Stimulated activated CD4-positive, alpha-beta T cell treated with anti-CD3 and anti-CD28 coated beads, Interleukin-4, amount 100 ng/mL, for 4 hours (primary cell): ENCODE results near the gene ERICH4.
"Not testable (repeated sequence)": the region's sequence is repeated elsewhere in the genome, so short reads cannot be mapped to it uniquely, and the experiment has no call there.

ENCODE experiments used
- DNase-seq, 2 experiments: peaks; one replicate each; pipeline ENCODE4 v3.0.0-alpha.2; 2020

The ERICH4 gene

GRCh38 chr19:41478875-41479756 lies 36.2 kb downstream of the ERICH4 start:
- no peak for DNase-seq

- no peak for DNase-seq
Measured at GRCh38 chr19:41479757-41480191, 36.8 kb downstream of the ERICH4 start.

- no peak for DNase-seq
Measured at GRCh38 chr19:41480336-41480735, 37.4 kb downstream of the ERICH4 start.

GRCh38 chr19:41484822-41485221 lies 41.9 kb downstream of the ERICH4 start:
- DNase-seq, result no peak

- DNase-seq, result not testable (repeated sequence)
Measured at GRCh38 chr19:41486953-41487352, 44.0 kb downstream of the ERICH4 start.

- DNase-seq, result no peak
Measured at GRCh38 chr19:41492843-41493242, 49.9 kb downstream of the ERICH4 start.
